Endothelial cell of umbilical vein (primary cell): ENCODE data around the gene EXD2.

ENCODE experiments used
- CTCF ChIP-seq, 2 donors: IDR thresholded peaks; 1 replicate in 1 of 2; 2 replicates in 1 of 2; pipeline ENCODE4 v1.5.1; 2011; ENCODE audit warnings: low read length in 2 of 2, mild to moderate bottlenecking in 2 of 2, moderate library complexity in 2 of 2, control low read depth in 1 of 2, inconsistent platforms in 1 of 2, low read depth in 1 of 2; ENCODE audit not compliant: insufficient read depth in 1 of 2; ENCODE audit errors: extremely low read depth in 1 of 2
- EZH2 ChIP-seq: IDR thresholded peaks from 2 replicates; pipeline ENCODE4 v1.6.1; 2012; ENCODE audit warnings: borderline replicate concordance, low read depth, mild to moderate bottlenecking, moderate library complexity, low read length, inconsistent platforms; ENCODE audit not compliant: severe bottlenecking
- FOS ChIP-seq: IDR thresholded peaks from 2 replicates; pipeline ENCODE4 v1.6.1; 2011; ENCODE audit warnings: mild to moderate bottlenecking, low read length, moderate library complexity, borderline replicate concordance; ENCODE audit not compliant: insufficient read depth
- GATA2 ChIP-seq: IDR thresholded peaks from 2 replicates; pipeline ENCODE4 v1.7.0; 2011; ENCODE audit warnings: low read depth, mild to moderate bottlenecking, moderate library complexity, mixed read lengths, low read length; ENCODE audit not compliant: insufficient read length, insufficient read depth
- JUN ChIP-seq: IDR thresholded peaks from 2 replicates; pipeline ENCODE4 v1.6.1; 2011; ENCODE audit warnings: borderline replicate concordance, low read depth; ENCODE audit not compliant: insufficient read length, insufficient read depth
- MAX ChIP-seq: IDR thresholded peaks from 2 replicates; pipeline ENCODE4 v1.6.1; 2011; ENCODE audit not compliant: insufficient read depth, insufficient read length
- MYC ChIP-seq: IDR thresholded peaks from one replicate; pipeline ENCODE4 v1.6.1; 2011; ENCODE audit warnings: mild to moderate bottlenecking, low read depth, low read length
- POLR2A ChIP-seq: IDR thresholded peaks from 2 replicates; pipeline ENCODE4 v1.6.1; 2012; ENCODE audit warnings: low read depth, mild to moderate bottlenecking, control low read depth, low read length
- POLR2AphosphoS5 ChIP-seq: IDR thresholded peaks from 2 replicates; pipeline ENCODE4 v1.6.1; 2012; ENCODE audit warnings: low read depth, mild to moderate bottlenecking, control low read depth, low read length, moderate library complexity; ENCODE audit not compliant: insufficient read depth

- no peak for TF ChIP-seq CTCF (IDR thresholded peaks at IDR 0.05; ENCODE audit: extremely low read depth in 1 of 2, insufficient read depth in 1 of 2, low read depth in 1 of 2, low read length in 2 of 2)
- no peak for TF ChIP-seq POLR2AphosphoS5
- no peak for TF ChIP-seq EZH2
- TF ChIP-seq POLR2A, result no peak
- TF ChIP-seq MAX, result no peak
- TF ChIP-seq GATA2, result no peak
- no peak for TF ChIP-seq MYC
- no peak for TF ChIP-seq FOS
- no peak for TF ChIP-seq JUN
These were observed 92.9 kb downstream of the EXD2 start for GRCh38 chr14:69284170-69284569.
